Omental fat pad (tissue), 4 donors: ENCODE data around the gene DACT2. TPM values are rescaled to one million over a fixed set of nuclear protein-coding genes. Genes with fewer than 3 reads are reported as not detected.
"Not testable (repeated sequence)": the region's sequence is repeated elsewhere in the genome, so short reads cannot be mapped to it uniquely, and the experiment has no call there.

Source experiments
- ATAC-seq: fragments of 150-250 bp; one replicate; pipeline ENCODE4 v1.9.1; 2016; ENCODE audit warnings: mild to moderate bottlenecking, moderate library complexity; ENCODE audit not compliant: low FRiP score
- DNase-seq: peaks from one replicate; pipeline ENCODE4 v3.0.0-alpha.2; 2019; ENCODE audit warnings: low spot score
- total RNA-seq, 4 donors: library from RNA; depleted of rRNA; stranded (reverse); fragments of >200 nt; gene quantifications; one replicate each; pipeline ENCODE4 v1.1.0, GENCODE V29; 2016
- TF ChIP-seq, protein P1 (sequence below), 3 donors: fragments of 450-650 bp; IDR thresholded peaks; one replicate each; pipeline ENCODE4 v1.5.1; 2016 to 2017; ENCODE audit warnings: antibody characterized with exemption in 3 of 3, mild to moderate bottlenecking in 3 of 3, moderate library complexity in 2 of 3

DACT2 gene
- total RNA-seq, 4 donors from 2014 or later, result 0.63 to 3.9 (median 2.3) TPM

DNA sequence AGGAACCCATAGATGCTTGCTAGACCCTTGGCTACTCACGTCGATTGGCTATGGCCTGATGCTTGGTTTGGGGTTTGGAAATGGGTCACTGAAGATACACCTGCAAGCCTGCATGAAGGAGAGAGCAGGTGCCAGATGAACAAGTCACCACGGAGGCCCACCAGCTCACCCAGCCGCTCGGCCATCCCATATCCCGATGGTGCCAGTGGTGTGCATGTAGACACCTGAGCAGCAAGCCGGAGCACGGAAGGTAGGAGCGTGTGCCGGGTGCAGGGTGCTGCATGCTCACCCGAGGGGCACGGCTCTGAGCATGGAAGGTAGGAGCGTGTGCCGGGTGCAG, 35.9 kb downstream of the DACT2 start:
- TF ChIP-seq, protein P1, sequence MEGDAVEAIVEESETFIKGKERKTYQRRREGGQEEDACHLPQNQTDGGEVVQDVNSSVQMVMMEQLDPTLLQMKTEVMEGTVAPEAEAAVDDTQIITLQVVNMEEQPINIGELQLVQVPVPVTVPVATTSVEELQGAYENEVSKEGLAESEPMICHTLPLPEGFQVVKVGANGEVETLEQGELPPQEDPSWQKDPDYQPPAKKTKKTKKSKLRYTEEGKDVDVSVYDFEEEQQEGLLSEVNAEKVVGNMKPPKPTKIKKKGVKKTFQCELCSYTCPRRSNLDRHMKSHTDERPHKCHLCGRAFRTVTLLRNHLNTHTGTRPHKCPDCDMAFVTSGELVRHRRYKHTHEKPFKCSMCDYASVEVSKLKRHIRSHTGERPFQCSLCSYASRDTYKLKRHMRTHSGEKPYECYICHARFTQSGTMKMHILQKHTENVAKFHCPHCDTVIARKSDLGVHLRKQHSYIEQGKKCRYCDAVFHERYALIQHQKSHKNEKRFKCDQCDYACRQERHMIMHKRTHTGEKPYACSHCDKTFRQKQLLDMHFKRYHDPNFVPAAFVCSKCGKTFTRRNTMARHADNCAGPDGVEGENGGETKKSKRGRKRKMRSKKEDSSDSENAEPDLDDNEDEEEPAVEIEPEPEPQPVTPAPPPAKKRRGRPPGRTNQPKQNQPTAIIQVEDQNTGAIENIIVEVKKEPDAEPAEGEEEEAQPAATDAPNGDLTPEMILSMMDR (IDR thresholded peaks at IDR 0.05), result no peak
- DNase-seq (no peak), ATAC-seq (no peak)

DNA sequence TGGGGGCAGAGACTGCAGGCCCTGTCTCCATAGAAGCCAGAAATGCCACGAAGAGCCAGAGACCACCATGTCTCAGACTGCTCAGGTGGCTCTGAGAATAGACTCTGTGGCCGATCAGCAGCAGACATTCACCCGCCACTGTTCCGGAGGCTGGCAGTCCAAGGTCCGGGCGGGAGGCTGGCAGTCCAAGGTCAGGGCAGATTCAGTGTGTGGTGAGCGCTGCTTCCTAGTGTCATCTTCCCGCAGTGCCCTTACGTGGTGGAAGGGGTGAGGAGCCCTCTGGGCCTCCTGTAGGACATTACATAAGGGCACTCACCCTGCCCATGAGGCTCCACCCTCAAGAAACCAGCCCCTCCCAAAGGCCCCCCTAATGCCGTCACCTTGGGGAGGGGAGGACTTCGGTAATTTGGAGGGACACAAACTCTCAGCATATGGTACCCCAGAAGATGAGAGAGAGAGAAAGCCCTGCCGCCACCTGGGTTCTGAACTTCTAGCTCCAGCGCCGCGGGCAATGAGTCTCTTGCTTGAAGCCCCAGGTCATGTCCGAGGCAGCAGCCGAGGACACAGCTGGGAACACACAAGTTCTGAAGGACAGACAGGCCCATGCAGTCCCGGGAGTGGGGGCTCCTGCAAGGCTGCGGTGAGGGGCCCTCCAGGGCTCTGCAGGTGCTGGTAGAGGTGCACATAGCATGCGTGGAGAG, 36.4 kb downstream of the DACT2 start:
- TF ChIP-seq, protein P1 (IDR thresholded peaks at IDR 0.05), result no peak
- ATAC-seq (no peak), DNase-seq (no peak)

DNA sequence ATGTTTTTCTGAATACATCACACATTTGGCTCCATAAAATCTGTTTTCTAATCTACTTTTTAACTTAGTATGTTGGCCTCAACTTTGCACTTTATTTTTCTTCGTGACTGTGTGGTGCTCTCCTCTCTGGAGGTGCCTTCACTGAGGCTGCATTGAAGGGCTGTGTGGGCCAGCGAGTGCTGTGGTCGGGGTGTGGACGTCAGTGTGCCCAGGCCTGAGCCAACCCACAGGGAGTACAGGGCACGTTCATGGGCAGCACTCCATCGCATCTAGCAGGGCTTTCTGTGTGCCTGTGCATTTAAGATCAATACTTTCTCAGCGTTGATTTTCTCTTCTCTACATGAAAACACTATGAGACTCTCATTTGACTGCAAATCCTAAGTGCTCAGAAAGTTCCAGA, 37.8 kb downstream of the DACT2 start:
- TF ChIP-seq, protein P1 (IDR thresholded peaks at IDR 0.05), result no peak
- ATAC-seq, result no peak
- DNase-seq, result no peak

DNA sequence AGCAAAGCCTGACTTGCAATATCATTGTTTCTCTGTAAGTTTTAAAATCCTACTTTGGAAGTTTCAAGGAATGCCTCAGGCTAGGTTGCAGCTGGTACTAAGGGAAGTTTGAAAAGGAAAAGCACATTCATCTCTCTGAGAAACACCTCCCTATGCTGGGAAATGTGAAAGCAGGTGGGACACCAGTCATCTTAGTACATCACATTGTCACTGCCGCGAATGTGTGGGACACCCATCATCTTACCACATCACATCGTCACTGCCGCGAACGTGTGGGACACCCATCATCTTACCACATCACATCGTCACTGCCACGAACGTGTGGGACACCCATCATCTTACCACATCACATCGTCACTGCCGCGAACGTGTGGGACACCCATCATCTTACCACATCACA, 38.3 kb downstream of the DACT2 start:
- DNase-seq, ATAC-seq: not testable (repeated sequence)

DNA sequence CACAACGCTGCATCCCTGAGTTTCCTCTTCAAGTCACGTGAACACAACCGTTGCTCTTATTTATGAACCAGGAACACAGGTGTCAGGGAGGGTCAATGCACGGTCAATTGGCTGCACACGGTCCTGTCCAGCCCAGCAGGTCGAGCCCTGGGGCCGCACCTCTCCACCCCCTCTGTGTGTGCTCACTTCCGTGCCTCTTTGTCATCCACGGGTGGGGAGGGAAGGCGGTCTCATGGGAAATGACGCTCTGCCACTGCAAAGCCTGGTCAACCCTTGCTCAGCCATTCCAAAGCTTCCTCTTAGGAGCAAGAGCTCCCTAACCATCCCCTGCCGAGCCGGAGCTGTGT, 38.7 kb downstream of the DACT2 start:
- DNase-seq (no peak), ATAC-seq (no peak)
- TF ChIP-seq, protein P1 (IDR thresholded peaks at IDR 0.05), result no peak

DNA sequence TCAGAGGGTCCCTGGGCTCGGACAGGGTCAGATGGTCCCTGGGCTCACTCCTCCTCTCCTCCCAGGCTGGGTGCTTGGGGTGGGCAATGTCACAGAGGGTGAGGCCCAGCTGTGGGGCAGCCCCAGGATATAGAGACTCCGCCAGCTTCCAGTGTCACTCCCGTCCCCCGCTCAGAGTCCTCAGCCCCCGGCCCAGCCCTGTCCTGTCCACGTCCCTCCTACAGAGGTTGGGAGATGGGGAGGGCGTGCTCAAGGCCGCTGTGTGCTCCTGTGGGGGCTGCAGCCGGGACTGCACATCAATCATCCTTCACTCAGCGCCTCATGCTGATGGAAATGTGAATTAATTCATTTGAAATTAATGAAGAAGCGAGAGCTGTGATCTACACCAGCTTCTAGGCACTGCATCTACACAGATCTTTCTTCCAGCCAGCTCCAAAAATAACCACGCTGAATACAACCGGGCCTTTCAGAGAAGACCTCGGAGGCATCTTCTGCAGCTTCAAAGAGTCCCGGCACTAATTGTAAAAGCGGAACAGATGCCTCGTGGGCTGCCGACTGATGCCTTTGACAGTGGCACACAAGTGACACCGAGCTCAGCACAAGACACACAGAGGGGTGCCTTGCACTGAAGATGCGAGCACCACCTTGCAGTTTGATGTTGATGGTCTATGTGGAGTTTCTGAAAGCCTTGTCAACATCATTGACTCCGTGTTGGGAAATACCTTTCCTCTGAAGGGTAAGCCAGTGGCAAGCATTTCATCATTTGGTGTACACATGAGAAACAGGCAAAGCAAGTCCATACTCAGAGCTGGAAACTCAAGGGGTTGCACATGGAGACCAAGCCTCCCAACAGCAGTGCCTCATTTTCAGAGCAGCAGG, 39.3 kb downstream of the DACT2 start:
- TF ChIP-seq, protein P1 (IDR thresholded peaks at IDR 0.05), result no peak
- no peak for ATAC-seq
- no peak for DNase-seq

DNA sequence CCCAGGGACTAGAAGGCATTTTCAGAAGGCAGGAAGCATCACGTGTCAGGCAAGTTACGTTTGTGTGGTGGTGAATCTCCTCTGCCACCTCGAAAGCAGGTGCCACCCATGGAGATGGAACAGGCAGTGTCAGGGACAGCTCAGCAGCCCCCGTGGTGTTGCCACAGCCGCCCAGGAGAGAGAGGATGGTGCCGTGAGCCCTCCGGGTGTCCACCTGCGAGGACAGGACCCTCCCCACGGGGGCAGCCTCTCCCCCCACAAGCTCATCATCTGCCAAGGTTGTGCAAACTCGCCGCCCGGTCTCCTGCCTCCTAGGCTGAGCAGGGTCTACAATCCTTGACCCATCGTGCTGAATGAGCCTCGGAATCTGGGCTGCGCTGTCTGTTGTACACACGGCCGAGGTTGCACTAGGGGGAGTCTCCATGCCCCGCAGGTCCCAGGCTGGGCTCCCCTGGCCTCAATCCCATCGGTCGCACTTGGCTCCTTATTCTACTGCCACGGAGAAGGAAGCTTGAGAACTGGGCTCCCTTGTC, 40.1 kb downstream of the DACT2 start:
- TF ChIP-seq, protein P1 (IDR thresholded peaks at IDR 0.05), result no peak
- DNase-seq, result no peak
- ATAC-seq, result no peak
